OCI-LY7 (cell line): Measurements from ENCODE around the gene MNAT1. TPM values are rescaled to one million over a fixed set of nuclear protein-coding genes. Genes with fewer than 3 reads are reported as not detected.

ENCODE experiments used
- BruUV-seq: library from RNA; stranded (reverse); fragments of 400-500 nt; replicated peaks from 2 replicates; lab custom pipeline; 2021; lab: Mats Ljungman, UMichigan
- CTCF ChIA-PET: fragments of 300-600 bp; sonication (Branson Sonifier 250); formaldehyde crosslinking; loops from one replicate; lab custom pipeline; 2022; ENCODE audit warnings: antibody characterized with exemption; ENCODE audit not compliant: unreplicated experiment; lab: Charles Lee
- POLR2A ChIA-PET: fragments of 300-600 bp; sonication (Branson Sonifier 250); formaldehyde crosslinking; loops from one replicate; lab custom pipeline; 2022; ENCODE audit warnings: antibody characterized with exemption; lab: Charles Lee
- DNase-seq: peaks from one replicate; pipeline ENCODE4 v3.0.0-alpha.2; 2015; ENCODE audit warnings: low spot score
- H2AFZ ChIP-seq: fragments of 200-600 bp; sonication (generic), shearing (Covaris generic); 2 replicates; pipeline ENCODE4 v1.6.1; 2014; ENCODE audit warnings: mild to moderate bottlenecking, antibody characterized with exemption, low read length, moderate library complexity
- H3K27ac ChIP-seq: fragments of 200-600 bp; sonication (generic); 2 replicates; pipeline ENCODE4 v1.5.1; 2014; ENCODE audit warnings: mixed run types, low read depth, mild to moderate bottlenecking, moderate library complexity, low read length, inconsistent platforms; ENCODE audit not compliant: poor library complexity, severe bottlenecking
- H3K36me3 ChIP-seq: fragments of 200-600 bp; sonication (generic); 2 replicates; pipeline ENCODE4 v1.6.1; 2014; ENCODE audit warnings: mild to moderate bottlenecking, antibody characterized with exemption, low read length, moderate library complexity, mixed read lengths; ENCODE audit not compliant: insufficient read depth
- H3K4me1 ChIP-seq: fragments of 200-600 bp; sonication (generic); 2 replicates; pipeline ENCODE4 v1.5.1; 2014; ENCODE audit warnings: mild to moderate bottlenecking, low read length; ENCODE audit not compliant: insufficient read depth, poor library complexity, severe bottlenecking
- H3K4me2 ChIP-seq: fragments of 200-600 bp; sonication (generic); 2 replicates; pipeline ENCODE4 v1.6.1; 2014; ENCODE audit warnings: mild to moderate bottlenecking, low read length
- H3K4me3 ChIP-seq: fragments of 200-600 bp; sonication (generic); 2 replicates; pipeline ENCODE4 v1.5.1; 2014; ENCODE audit warnings: mild to moderate bottlenecking, low read depth, low read length; ENCODE audit not compliant: poor library complexity, severe bottlenecking
- H3K79me2 ChIP-seq: fragments of 200-600 bp; sonication (generic); 2 replicates; pipeline ENCODE4 v1.6.1; 2016; ENCODE audit warnings: low read depth, mild to moderate bottlenecking, low read length, moderate library complexity, mixed read lengths; ENCODE audit not compliant: insufficient read depth
- H3K9me2 ChIP-seq: fragments of 200-600 bp; sonication (generic); 2 replicates; pipeline ENCODE4 v1.6.1; 2016; ENCODE audit warnings: mild to moderate bottlenecking, low read length, mixed read lengths; ENCODE audit not compliant: insufficient read depth
- H3K9me3 ChIP-seq: fragments of 200-600 bp; sonication (generic); 2 replicates; pipeline ENCODE4 v1.6.1; 2014; ENCODE audit warnings: mild to moderate bottlenecking, mixed run types, low read length, mixed read lengths
- H4K20me1 ChIP-seq: fragments of 200-600 bp; sonication (generic); 2 replicates; pipeline ENCODE4 v1.6.1; 2014; ENCODE audit warnings: mild to moderate bottlenecking, antibody characterized with exemption, low read length, moderate library complexity, mixed read lengths; ENCODE audit not compliant: insufficient read depth
- EZH2phosphoT487 ChIP-seq: fragments of 200-600 bp; sonication (generic); IDR thresholded peaks from 2 replicates; pipeline ENCODE4 v1.6.1; 2018; ENCODE audit warnings: low read depth, borderline replicate concordance, mild to moderate bottlenecking, mixed run types, antibody characterized with exemption, low read length, moderate library complexity, mixed read lengths
- intact Hi-C: fragments of 100-400 bp; cut with micrococcal nuclease; formaldehyde crosslinking; loops from one replicate; pipeline ENCODE4 v1.10.0; 2022; ENCODE audit not compliant: unreplicated experiment
- total RNA-seq, 2 experiments: library from RNA; depleted of rRNA in 1 of 2; stranded (reverse); fragments of >200 nt in 1 of 2; shearing (Covaris generic) in 1 of 2; gene quantifications; 2 replicates each; pipeline ENCODE4 v1.2.3, GENCODE V29; 2014 to 2022
- TF ChIP-seq, protein P1 (sequence below): fragments of 200-600 bp; sonication (generic); conservative IDR thresholded peaks from 2 replicates; pipeline ENCODE4 v1.5.1; 2014; ENCODE audit warnings: mild to moderate bottlenecking, antibody characterized with exemption, low read length, moderate library complexity, mixed read lengths

MNAT1 gene
- total RNA-seq, 2 experiments from 2014 or later, result 58.5 to 60.9 TPM

DNA sequence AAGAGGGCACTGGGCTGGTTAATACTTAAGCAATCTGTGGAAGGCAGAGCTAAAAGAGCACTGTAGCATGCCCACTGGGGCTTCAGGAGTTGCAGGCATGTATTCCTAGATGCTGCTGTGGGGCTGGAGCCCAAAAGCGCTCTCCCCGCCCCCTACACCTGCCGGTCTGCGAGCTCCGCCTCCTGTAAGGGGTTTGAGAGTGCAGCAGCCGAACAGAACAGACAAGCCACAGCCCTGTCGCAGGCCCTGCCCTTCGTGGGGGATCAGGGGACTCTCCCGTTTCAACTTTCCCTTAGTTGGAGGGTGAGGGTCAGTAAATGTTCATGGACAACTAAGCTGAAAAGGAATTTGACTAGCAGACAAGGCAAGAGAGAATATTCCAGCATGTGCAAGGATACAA is 264.1 kb downstream of the MNAT1 start:
- no peaks in the 10 kb centered on the region for H3K9me2 ChIP-seq
- no peaks in the 10 kb centered on the region for H4K20me1 ChIP-seq
- no peak overlapping the region for H3K4me2 ChIP-seq
- ChIA-PET CTCF (no interaction called here), POLR2A (interaction anchor here (0.6 to 1.5 kb wide), 2 partner anchors 18 to 47 kb away, joined by 4 read pairs; partner anchors contain the start of genes SLC38A6 and TRMT5)
- H3K9me3 ChIP-seq, result no peaks in the 10 kb centered on the region
- H2AFZ ChIP-seq, result no peak overlapping the region
- intact Hi-C loops, result no loop called here
- no TSS peak for BruUV-seq
- H3K4me3 ChIP-seq, result no peak overlapping the region
- no peak overlapping the region for H3K27ac ChIP-seq
- no peak for TF ChIP-seq EZH2phosphoT487
- TF ChIP-seq, protein P1, sequence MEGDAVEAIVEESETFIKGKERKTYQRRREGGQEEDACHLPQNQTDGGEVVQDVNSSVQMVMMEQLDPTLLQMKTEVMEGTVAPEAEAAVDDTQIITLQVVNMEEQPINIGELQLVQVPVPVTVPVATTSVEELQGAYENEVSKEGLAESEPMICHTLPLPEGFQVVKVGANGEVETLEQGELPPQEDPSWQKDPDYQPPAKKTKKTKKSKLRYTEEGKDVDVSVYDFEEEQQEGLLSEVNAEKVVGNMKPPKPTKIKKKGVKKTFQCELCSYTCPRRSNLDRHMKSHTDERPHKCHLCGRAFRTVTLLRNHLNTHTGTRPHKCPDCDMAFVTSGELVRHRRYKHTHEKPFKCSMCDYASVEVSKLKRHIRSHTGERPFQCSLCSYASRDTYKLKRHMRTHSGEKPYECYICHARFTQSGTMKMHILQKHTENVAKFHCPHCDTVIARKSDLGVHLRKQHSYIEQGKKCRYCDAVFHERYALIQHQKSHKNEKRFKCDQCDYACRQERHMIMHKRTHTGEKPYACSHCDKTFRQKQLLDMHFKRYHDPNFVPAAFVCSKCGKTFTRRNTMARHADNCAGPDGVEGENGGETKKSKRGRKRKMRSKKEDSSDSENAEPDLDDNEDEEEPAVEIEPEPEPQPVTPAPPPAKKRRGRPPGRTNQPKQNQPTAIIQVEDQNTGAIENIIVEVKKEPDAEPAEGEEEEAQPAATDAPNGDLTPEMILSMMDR, result no peak
- H3K4me1 ChIP-seq, result no peaks in the 10 kb centered on the region
- peaks cover 13% of the 10 kb centered on the region for H3K36me3 ChIP-seq
- no peak for DNase-seq
- no peaks in the 10 kb centered on the region for H3K79me2 ChIP-seq

DNA sequence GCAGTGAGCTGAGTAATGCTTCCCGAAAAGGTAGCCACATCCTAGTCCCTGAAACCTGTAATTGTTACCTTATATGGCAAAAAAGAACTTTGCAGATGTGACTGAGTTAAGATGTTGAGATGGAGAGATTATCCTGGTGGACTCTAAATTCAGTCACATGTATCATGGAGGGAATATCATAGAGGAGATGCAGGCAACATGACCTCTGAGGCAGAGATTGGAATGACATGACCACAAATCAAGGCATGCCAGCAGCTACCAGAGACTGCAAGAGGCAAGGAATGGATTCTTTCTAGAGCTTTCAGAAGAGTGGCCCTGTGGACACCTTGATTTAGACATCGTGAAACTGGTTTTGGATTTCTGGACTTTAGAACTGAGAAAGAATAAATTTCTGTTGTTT is 265.0 kb downstream of the MNAT1 start:
- no peak for TF ChIP-seq EZH2phosphoT487
- TF ChIP-seq, protein P1, result no peak
- H4K20me1 ChIP-seq, result no peaks in the 10 kb centered on the region
- no peak overlapping the region for H2AFZ ChIP-seq
- H3K4me1 ChIP-seq, result no peaks in the 10 kb centered on the region
- no peak overlapping the region for H3K27ac ChIP-seq
- no TSS peak for BruUV-seq
- H3K4me2 ChIP-seq, result no peak overlapping the region
- no peaks in the 10 kb centered on the region for H3K79me2 ChIP-seq
- H3K9me2 ChIP-seq, result no peaks in the 10 kb centered on the region
- ChIA-PET POLR2A (no interaction called here), CTCF (no interaction called here)
- intact Hi-C loops, result no loop called here
- peaks cover 9% of the 10 kb centered on the region for H3K36me3 ChIP-seq
- H3K4me3 ChIP-seq, result no peak overlapping the region
- H3K9me3 ChIP-seq, result no peaks in the 10 kb centered on the region
- no peak for DNase-seq

GRCh38 chr14:61003571-61003970 is 269.0 kb downstream of the MNAT1 start:
- H3K4me3 ChIP-seq, result no peak overlapping the region
- H3K4me2 ChIP-seq, result no peak overlapping the region
- BruUV-seq, result no TSS peak
- intact Hi-C loops, result no loop called here
- no peak overlapping the region for H3K27ac ChIP-seq
- TF ChIP-seq, protein P1, result no peak
- no peak for TF ChIP-seq EZH2phosphoT487
- POLR2A ChIA-PET, result interaction anchor here (0.6 to 1.2 kb wide), 3 partner anchors 19 to 367 kb away, joined by 3 to 5 read pairs (median 4); no protein-coding TSS in a partner anchor
- no peaks in the 10 kb centered on the region for H3K4me1 ChIP-seq
- H3K79me2 ChIP-seq, result no peaks in the 10 kb centered on the region
- CTCF ChIA-PET, result no interaction called here
- no peak for DNase-seq
- no peak overlapping the region for H2AFZ ChIP-seq
- H4K20me1 ChIP-seq, result no peaks in the 10 kb centered on the region
- H3K9me2 ChIP-seq, result no peaks in the 10 kb centered on the region
- H3K36me3 ChIP-seq, result 0 out of 2 replicates have a peak, but pooled peaks cover 5% of the 10 kb centered on the region
- H3K9me3 ChIP-seq, result no peaks in the 10 kb centered on the region
